ENCODE data around the gene OR12D1. TPM values are rescaled to one million over a fixed set of nuclear protein-coding genes. Genes with fewer than 3 reads are reported as not detected.

Gene OR12D1
- total and polyA plus RNA-seq, 2 of the 4 experiments (the other 2 are of a cell fraction): not detected

GRCh38 chr6:29451471-29452193, 36.9 kb downstream of the OR12D1 start:
- H3K9ac ChIP-seq (ENCODE audit: low read depth, low read length): no peak overlapping the region
- intact Hi-C loops (cut with micrococcal nuclease): no loop called here
- no peak overlapping the region for H4K8ac ChIP-seq (ENCODE audit: low read depth in 2 of 2, low read length in 2 of 2)
- WGBS, 2 experiments (ENCODE audit: extremely low coverage in 2 of 2, insufficient read length in 1 of 2): no CpG with 5 or more reads among the region's 3 CpGs
- H2AFZ ChIP-seq (replicated peaks; ENCODE audit: low read length, poor library complexity): no peak overlapping the region
- no peaks in the 10 kb centered on the region for H3K9me3 ChIP-seq (ENCODE audit: control insufficient read depth, insufficient read depth, low read length)
- no peak overlapping the region for H3K18ac ChIP-seq (ENCODE audit: low read depth, low read length)
- no peak overlapping the region for H3K4ac ChIP-seq (ENCODE audit: low read depth, low read length)
- POLR2A ChIA-PET (ENCODE audit: unreplicated experiment): no interaction called here
- no peak overlapping the region for H2BK5ac ChIP-seq (ENCODE audit: low read depth, low read length, poor library complexity, severe bottlenecking)
- no peaks in the 10 kb centered on the region for H3K27me3 ChIP-seq (ENCODE audit: control insufficient read depth, insufficient read depth, low read length)
- no peaks in the 10 kb centered on the region for H3K4me1 ChIP-seq (ENCODE audit: control insufficient read depth, insufficient read depth, low read length)
- TF ChIP-seq MXI1 (IDR thresholded peaks at IDR 0.05; ENCODE audit: borderline replicate concordance, low read depth, low read length) (no peak), ELK1 (IDR thresholded peaks at IDR 0.05; ENCODE audit: borderline replicate concordance, low read depth, low read length) (no peak), CTCF (conservative IDR thresholded peaks at IDR 0.05; ENCODE audit: low read depth, low read length) (no peak), RCOR1 (IDR thresholded peaks at IDR 0.05; ENCODE audit: insufficient replicate concordance, low read length) (no peak), CEBPB (IDR thresholded peaks at IDR 0.05; ENCODE audit: low read depth, low read length) (no peak), FOS (IDR thresholded peaks at IDR 0.05; ENCODE audit: low read depth, low read length) (no peak), SMC3 (IDR thresholded peaks at IDR 0.05; ENCODE audit: low read depth, low read length) (no peak), POLR2A (IDR thresholded peaks at IDR 0.05; ENCODE audit: low read depth, low read length) (no peak)
- no peaks in the 10 kb centered on the region for H3K36me3 ChIP-seq (ENCODE audit: control insufficient read depth, insufficient read depth, low read length)
- in situ Hi-C loops (cut with MboI; ENCODE audit: low sequenced_read_pairs): no loop called here
- no TSS peak for BruUV-seq (replicated peaks)
- H4K91ac ChIP-seq (ENCODE audit: insufficient read depth, low read depth, low read length): no peak overlapping the region
- dilution Hi-C loops (cut with HindIII; ENCODE audit: low sequenced_read_pairs, unreplicated experiment): no loop called here
- no peak for ATAC-seq (ENCODE audit: low read depth)
- no peaks in the 10 kb centered on the region for H3K9me1 ChIP-seq (ENCODE audit: insufficient read depth, low read length)
- H2BK15ac ChIP-seq (ENCODE audit: low read depth, low read length): no peak overlapping the region
- no peak overlapping the region for H2AK5ac ChIP-seq (ENCODE audit: low read depth, low read length)
- no peak for DNase-seq
- H2AK9ac ChIP-seq (replicated peaks; ENCODE audit: low read depth, low read length, poor library complexity): no peak overlapping the region
- no peak overlapping the region for H3K4me3 ChIP-seq (ENCODE audit: insufficient read depth, low read depth, low read length)
- CTCF ChIA-PET: no interaction called here
- H3K4me2 ChIP-seq (ENCODE audit: low read depth, low read length): no peak overlapping the region
- H3K56ac ChIP-seq (ENCODE audit: extremely low read depth, insufficient read depth, low read length): no peak overlapping the region
- H3K23ac ChIP-seq (ENCODE audit: low read depth, low read length): no peak overlapping the region
- H2BK20ac ChIP-seq (ENCODE audit: low read depth, low read length): no peak overlapping the region
- H2BK120ac ChIP-seq (ENCODE audit: low read depth, low read length): no peak overlapping the region
- no peaks in the 10 kb centered on the region for H4K20me1 ChIP-seq (ENCODE audit: insufficient read depth, low read length)
- H3K79me1 ChIP-seq (ENCODE audit: low read depth in 1 of 2, low read length in 2 of 2): no peaks in the 10 kb centered on the region
- no peak overlapping the region for H3K14ac ChIP-seq (replicated peaks; ENCODE audit: low read depth, low read length)
- H4K5ac ChIP-seq (ENCODE audit: low read depth, low read length): no peak overlapping the region
- H3K27ac ChIP-seq (ENCODE audit: insufficient read depth, low read length): no peak overlapping the region

Data from IMR-90 (cell line).